ENCODE measurements around the gene HSPD1.
"Not testable (repeated sequence)": the region's sequence is repeated elsewhere in the genome, so short reads cannot be mapped to it uniquely, and the experiment has no call there.

The HSPD1 gene

GRCh38 chr2:197498235-197498936 is 1.3 kb downstream of the HSPD1 start:
- DNase-seq (ENCODE audit: insufficient read length, low spot score): no peak
- no peak for FAIRE-seq
- TF ChIP-seq CTCF (IDR thresholded peaks at IDR 0.05; ENCODE audit: insufficient read depth, missing control alignments): no peak

GRCh38 chr2:197497326-197497725 is 2.3 kb downstream of the HSPD1 start:
- no peak for DNase-seq (ENCODE audit: insufficient read length, low spot score)
- FAIRE-seq: no peak
- TF ChIP-seq CTCF (IDR thresholded peaks at IDR 0.05; ENCODE audit: insufficient read depth, missing control alignments): no peak

- TF ChIP-seq CTCF (IDR thresholded peaks at IDR 0.05; ENCODE audit: insufficient read depth, missing control alignments): no peak
- no peak for FAIRE-seq
- DNase-seq (ENCODE audit: insufficient read length, low spot score): no peak
Measured at GRCh38 chr2:197496695-197497094, 2.9 kb downstream of the HSPD1 start.

GRCh38 chr2:197495433-197496134 is 4.1 kb downstream of the HSPD1 start:
- no peak for DNase-seq (ENCODE audit: insufficient read length, low spot score)
- TF ChIP-seq CTCF (IDR thresholded peaks at IDR 0.05; ENCODE audit: insufficient read depth, missing control alignments): no peak
- no peak for FAIRE-seq

GRCh38 chr2:197487385-197487784 is 12.3 kb downstream of the HSPD1 start:
- no peak for FAIRE-seq
- DNase-seq (ENCODE audit: insufficient read length, low spot score): no peak
- no peak for TF ChIP-seq CTCF (IDR thresholded peaks at IDR 0.05; ENCODE audit: insufficient read depth, missing control alignments)

- no peak for FAIRE-seq
- TF ChIP-seq CTCF (IDR thresholded peaks at IDR 0.05; ENCODE audit: insufficient read depth, missing control alignments): no peak
Measured at GRCh38 chr2:197486175-197486574, 13.5 kb downstream of the HSPD1 start.

GRCh38 chr2:197484248-197484647 is 15.4 kb downstream of the HSPD1 start:
- not testable (repeated sequence) for FAIRE-seq; DNase-seq (ENCODE audit: insufficient read length, low spot score)

More at GRCh38 chr2:197486175-197486574, 13.5 kb downstream of the HSPD1 start:
- no peak for DNase-seq (ENCODE audit: insufficient read length, low spot score)
